IMR-90 (cell line): ENCODE data around the gene TPPP. TPM values are rescaled to one million over a fixed set of nuclear protein-coding genes. Genes with fewer than 3 reads are reported as not detected.

Experiments
- ATAC-seq: fragments of 200-7000 bp; cut with Tn5 transposase; 2 replicates; pipeline ENCODE4 v1.9.1; 2020; ENCODE audit warnings: low read depth, mild to moderate bottlenecking, moderate library complexity
- BruUV-seq: library from RNA; stranded (reverse); fragments of 400-500 nt; replicated peaks from 2 replicates; lab custom pipeline; 2021; lab: Mats Ljungman, UMichigan
- CTCF ChIA-PET: fragments of 300-600 bp; formaldehyde crosslinking; extraction: SDS; loops from one replicate; lab custom pipeline; 2021; ENCODE audit warnings: antibody characterized with exemption; lab: Yijun Ruan, JAX
- POLR2A ChIA-PET: fragments of 300-600 bp; sonication (Branson Sonifier 250); formaldehyde crosslinking; loops from one replicate; lab custom pipeline; 2022; ENCODE audit warnings: antibody characterized with exemption; ENCODE audit not compliant: unreplicated experiment; lab: Charles Lee
- DNase-seq: peaks from one replicate; pipeline ENCODE4 v3.0.0; 2013
- H2AFZ ChIP-seq: replicated peaks from 2 replicates; pipeline ENCODE3; 2013; ENCODE audit warnings: low read length, mild to moderate bottlenecking; ENCODE audit not compliant: poor library complexity
- H2AK5ac ChIP-seq: 2 replicates; pipeline ENCODE4 v1.6.1; 2013; ENCODE audit warnings: low read depth, low read length, inconsistent platforms
- H2AK9ac ChIP-seq: replicated peaks from 2 replicates; pipeline ENCODE3; 2013; ENCODE audit warnings: mild to moderate bottlenecking, low read depth, low read length, moderate library complexity; ENCODE audit not compliant: poor library complexity
- H2BK120ac ChIP-seq: 2 replicates; pipeline ENCODE4 v1.6.1; 2013; ENCODE audit warnings: low read depth, low read length, inconsistent platforms
- H2BK15ac ChIP-seq: 3 replicates; pipeline ENCODE4 v1.6.1; 2013; ENCODE audit warnings: low read depth, low read length, inconsistent platforms
- H2BK20ac ChIP-seq: 2 replicates; pipeline ENCODE4 v1.6.1; 2013; ENCODE audit warnings: low read depth, mild to moderate bottlenecking, inconsistent platforms, low read length, moderate library complexity
- H2BK5ac ChIP-seq: 2 replicates; pipeline ENCODE4 v1.6.1; 2013; ENCODE audit warnings: mild to moderate bottlenecking, low read depth, low read length, inconsistent platforms; ENCODE audit not compliant: poor library complexity, severe bottlenecking
- H3K14ac ChIP-seq: replicated peaks from 2 replicates; pipeline ENCODE4 v1.6.1; 2013; ENCODE audit warnings: low read depth, low read length, inconsistent platforms
- H3K18ac ChIP-seq: 2 replicates; pipeline ENCODE4 v1.6.1; 2013; ENCODE audit warnings: low read depth, low read length, control low read depth
- H3K23ac ChIP-seq: 2 replicates; pipeline ENCODE4 v1.6.1; 2013; ENCODE audit warnings: low read depth, low read length, inconsistent platforms
- H3K27ac ChIP-seq: 2 replicates; pipeline ENCODE4 v1.5.1; 2013; ENCODE audit warnings: mild to moderate bottlenecking, control low read depth, low read length; ENCODE audit not compliant: insufficient read depth
- H3K27me3 ChIP-seq: 2 replicates; pipeline ENCODE4 v1.6.1; 2013; ENCODE audit warnings: low read length; ENCODE audit not compliant: control insufficient read depth, insufficient read depth
- H3K36me3 ChIP-seq: 2 replicates; pipeline ENCODE4 v1.6.1; 2013; ENCODE audit warnings: low read length, mixed read lengths; ENCODE audit not compliant: control insufficient read depth, insufficient read depth
- H3K4ac ChIP-seq: 2 replicates; pipeline ENCODE4 v1.6.1; 2013; ENCODE audit warnings: low read depth, low read length, inconsistent platforms
- H3K4me1 ChIP-seq: 2 replicates; pipeline ENCODE4 v1.6.1; 2013; ENCODE audit warnings: low read length, mixed read lengths; ENCODE audit not compliant: control insufficient read depth, insufficient read depth
- H3K4me2 ChIP-seq: 2 replicates; pipeline ENCODE4 v1.6.1; 2013; ENCODE audit warnings: low read depth, mild to moderate bottlenecking, control low read depth, low read length, moderate library complexity
- H3K4me3 ChIP-seq: 2 replicates; pipeline ENCODE4 v1.5.1; 2013; ENCODE audit warnings: low read depth, mild to moderate bottlenecking, control low read depth, low read length, moderate library complexity; ENCODE audit not compliant: insufficient read depth
- H3K56ac ChIP-seq: 2 replicates; pipeline ENCODE4 v1.6.1; 2013; ENCODE audit warnings: low read length, inconsistent platforms; ENCODE audit not compliant: insufficient read depth; ENCODE audit errors: extremely low read depth
- H3K79me1 ChIP-seq, 2 experiments: 2 replicates each; pipeline ENCODE4 v1.6.1; 2013; ENCODE audit warnings: low read length in 2 of 2, inconsistent platforms in 1 of 2, low read depth in 1 of 2
- H3K9ac ChIP-seq: 2 replicates; pipeline ENCODE4 v1.6.1; 2013; ENCODE audit warnings: low read depth, low read length, control low read depth
- H3K9me1 ChIP-seq: 2 replicates; pipeline ENCODE4 v1.6.1; 2013; ENCODE audit warnings: low read length, inconsistent platforms; ENCODE audit not compliant: insufficient read depth
- H3K9me3 ChIP-seq: 2 replicates; pipeline ENCODE4 v1.6.1; 2013; ENCODE audit warnings: low read length; ENCODE audit not compliant: control insufficient read depth, insufficient read depth
- H4K20me1 ChIP-seq: 2 replicates; pipeline ENCODE4 v1.6.1; 2013; ENCODE audit warnings: low read length, inconsistent platforms; ENCODE audit not compliant: insufficient read depth
- H4K5ac ChIP-seq: 2 replicates; pipeline ENCODE4 v1.6.1; 2013; ENCODE audit warnings: mild to moderate bottlenecking, low read depth, low read length, control low read depth
- H4K8ac ChIP-seq, 2 experiments: 2 replicates each; pipeline ENCODE4 v1.6.1; 2013; ENCODE audit warnings: low read depth in 2 of 2, low read length in 2 of 2, control low read depth in 1 of 2, inconsistent platforms in 1 of 2
- H4K91ac ChIP-seq: 2 replicates; pipeline ENCODE4 v1.6.1; 2013; ENCODE audit warnings: low read depth, low read length, inconsistent platforms; ENCODE audit not compliant: insufficient read depth
- BHLHE40 ChIP-seq: fragments of 150-350 bp; IDR thresholded peaks from 2 replicates; pipeline ENCODE4 v1.6.1; 2016; ENCODE audit warnings: mild to moderate bottlenecking, low read depth, low read length
- CEBPB ChIP-seq: IDR thresholded peaks from 2 replicates; pipeline ENCODE4 v1.6.1; 2012; ENCODE audit warnings: low read depth, low read length, improper control_type of control experiment
- CHD1 ChIP-seq: IDR thresholded peaks from 2 replicates; pipeline ENCODE4 v1.6.1; 2012; ENCODE audit warnings: low read depth, low read length, improper control_type of control experiment
- ELK1 ChIP-seq: fragments of 150-350 bp; IDR thresholded peaks from 2 replicates; pipeline ENCODE4 v1.6.1; 2016; ENCODE audit warnings: low read depth, mild to moderate bottlenecking, low read length, moderate library complexity, borderline replicate concordance
- FOS ChIP-seq: fragments of 150-350 bp; IDR thresholded peaks from 2 replicates; pipeline ENCODE4 v1.6.1; 2016; ENCODE audit warnings: low read depth, low read length
- MAFK ChIP-seq: IDR thresholded peaks from 2 replicates; pipeline ENCODE4 v1.6.1; 2012; ENCODE audit warnings: low read depth, low read length, improper control_type of control experiment
- MAZ ChIP-seq: IDR thresholded peaks from 2 replicates; pipeline ENCODE4 v1.6.1; 2012; ENCODE audit warnings: low read depth, mild to moderate bottlenecking, low read length, improper control_type of control experiment, moderate library complexity, borderline replicate concordance
- MXI1 ChIP-seq: IDR thresholded peaks from 2 replicates; pipeline ENCODE4 v1.6.1; 2012; ENCODE audit warnings: low read depth, mild to moderate bottlenecking, low read length, moderate library complexity, borderline replicate concordance
- NFE2L2 ChIP-seq: fragments of 150-350 bp; IDR thresholded peaks from 2 replicates; pipeline ENCODE4 v1.6.1; 2016; ENCODE audit warnings: low read depth, mild to moderate bottlenecking, low read length
- POLR2A ChIP-seq: IDR thresholded peaks from 2 replicates; pipeline ENCODE4 v1.6.1; 2012; ENCODE audit warnings: mild to moderate bottlenecking, low read depth, low read length
- RAD21 ChIP-seq: IDR thresholded peaks from 2 replicates; pipeline ENCODE4 v1.6.1; 2012; ENCODE audit warnings: low read length, improper control_type of control experiment
- RCOR1 ChIP-seq: IDR thresholded peaks from 2 replicates; pipeline ENCODE4 v1.6.1; 2012; ENCODE audit warnings: mild to moderate bottlenecking, low read length, improper control_type of control experiment; ENCODE audit not compliant: insufficient replicate concordance
- RFX5 ChIP-seq: IDR thresholded peaks from 2 replicates; pipeline ENCODE4 v1.8.0; 2012; ENCODE audit warnings: low read depth, mild to moderate bottlenecking, low read length, moderate library complexity
- SMC3 ChIP-seq: fragments of 150-350 bp; IDR thresholded peaks from 2 replicates; pipeline ENCODE4 v1.6.1; 2016; ENCODE audit warnings: low read depth, mild to moderate bottlenecking, antibody characterized with exemption, low read length, moderate library complexity
- USF2 ChIP-seq: fragments of 150-350 bp; IDR thresholded peaks from 2 replicates; pipeline ENCODE4 v1.6.1; 2017; ENCODE audit warnings: mild to moderate bottlenecking, antibody characterized with exemption, low read length, low read depth
- WGBS, 2 experiments: methylation state at CpG; one replicate each; pipeline versions ENCODE4 v1.1.5 to v1.1.7; 2013; ENCODE audit warnings: missing lambda C conversion rate in 2 of 2; ENCODE audit not compliant: insufficient read length in 1 of 2; ENCODE audit errors: extremely low coverage in 2 of 2; 5-methylcytosine and 5-hydroxymethylcytosine counted together
- dilution Hi-C: fragments of 300-500 bp; cut with HindIII; formaldehyde crosslinking; loops from one replicate; pipeline ENCODE4 v1.14.3; 2018; ENCODE audit warnings: low sequenced_read_pairs; ENCODE audit not compliant: unreplicated experiment
- in situ Hi-C: fragments of 300-500 bp; cut with MboI; formaldehyde crosslinking; loops from 3 replicates; pipeline ENCODE4 v1.14.3; 2019; ENCODE audit warnings: low sequenced_read_pairs, inconsistent platforms, mixed read lengths
- intact Hi-C: fragments of 100-400 bp; cut with micrococcal nuclease; formaldehyde crosslinking; loops from 2 replicates; pipeline ENCODE4 v1.10.0; 2022
- polyA plus RNA-seq, 3 experiments: library from polyadenylated mRNA; depleted of rRNA; stranded (reverse); fragments of >200 nt; gene quantifications; 2 replicates each; pipeline ENCODE4 v1.2.3, GENCODE V29; 2012; ENCODE audit warnings: low replicate concordance in 1 of 3
- total RNA-seq: library from RNA; depleted of rRNA; stranded (reverse); fragments of >200 nt; gene quantifications from 2 replicates; pipeline ENCODE4 v1.2.3, GENCODE V29; 2012

TPPP gene
- total and polyA plus RNA-seq, 2 of the 4 experiments (the other 2 are of a cell fraction) = under 0.01 to 0.07 TPM

- no peak for TF ChIP-seq NFE2L2
Measured at GRCh38 chr5:668283-668995, 24.7 kb downstream of the TPPP start (continued).

- H3K4me1 ChIP-seq = no peaks in the 10 kb centered on the region
- no peak overlapping the region for H2BK20ac ChIP-seq
- no peak overlapping the region for H4K5ac ChIP-seq
- no peak overlapping the region for H2AFZ ChIP-seq
- DNase-seq = no peak
- no peak overlapping the region for H4K8ac ChIP-seq
- no peaks in the 10 kb centered on the region; the same call in 1 of the 2 replicates for H3K27me3 ChIP-seq
- H4K91ac ChIP-seq = no peak overlapping the region
- H2BK120ac ChIP-seq = no peak overlapping the region
- no peaks in the 10 kb centered on the region for H3K79me1 ChIP-seq
- H3K23ac ChIP-seq = no peak overlapping the region
- ATAC-seq = no peak
- no peak overlapping the region for H3K56ac ChIP-seq
- H3K14ac ChIP-seq = no peak overlapping the region
- H3K4me3 ChIP-seq = no peak overlapping the region
- H3K18ac ChIP-seq = no peak overlapping the region
- H3K27ac ChIP-seq = no peak overlapping the region
- H3K4ac ChIP-seq = no peak overlapping the region
- no peak overlapping the region for H2AK9ac ChIP-seq
- no peaks in the 10 kb centered on the region; the same call in 1 of the 2 replicates for H3K9me3 ChIP-seq
- H4K20me1 ChIP-seq = no peaks in the 10 kb centered on the region
- intact Hi-C loops (no loop called here), dilution Hi-C loops (no loop called here), in situ Hi-C loops (no loop called here)
- no peak overlapping the region for H2BK5ac ChIP-seq
- H3K9me1 ChIP-seq = no peaks in the 10 kb centered on the region
- BruUV-seq = no TSS peak
- no peak overlapping the region for H2BK15ac ChIP-seq
- H3K36me3 ChIP-seq = peaks cover 2% of the 10 kb centered on the region; the same call in 1 of the 2 replicates
- H2AK5ac ChIP-seq = no peak overlapping the region
- no peak overlapping the region for H3K9ac ChIP-seq
- H3K4me2 ChIP-seq = no peak overlapping the region
- WGBS, 2 experiments = 98% methylated on average over 6 of the region's 13 CpGs; no CpG with 5 or more reads in 1 of the 2 experiments
- ChIA-PET CTCF (no interaction called here), POLR2A (no interaction called here)
- TF ChIP-seq FOS = no peak
- no peak for TF ChIP-seq USF2
- TF ChIP-seq POLR2A = no peak
- TF ChIP-seq BHLHE40 = no peak
- no peak for TF ChIP-seq MAZ
- TF ChIP-seq RFX5 = no peak
- no peak for TF ChIP-seq CEBPB
- no peak for TF ChIP-seq SMC3
- no peak for TF ChIP-seq MAFK
- no peak for TF ChIP-seq RAD21
- no peak for TF ChIP-seq NFE2L2
- no peak for TF ChIP-seq ELK1
- no peak for TF ChIP-seq MXI1
- TF ChIP-seq RCOR1 = no peak
- TF ChIP-seq CHD1 = no peak
Measured at GRCh38 chr5:666816-667498, 26.2 kb downstream of the TPPP start.
